HL-60 (cell line): ENCODE measurements around the gene NKX1-1.

Source experiments
- CTCF ChIP-seq: IDR thresholded peaks from one replicate; pipeline ENCODE4 v1.5.1; 2011; ENCODE audit warnings: low read length, control low read depth, inconsistent platforms; ENCODE audit not compliant: insufficient read depth
- REST ChIP-seq: IDR thresholded peaks from 2 replicates; pipeline ENCODE4 v1.6.1; 2012; ENCODE audit warnings: low read depth; ENCODE audit not compliant: insufficient replicate concordance

GRCh38 chr4:1416948-1417260, 10.7 kb upstream of the NKX1-1 start:
- TF ChIP-seq REST, result no peak
- TF ChIP-seq CTCF, result no peak
